Measurements from ENCODE around the gene PSMA3. TPM values are rescaled to one million over a fixed set of nuclear protein-coding genes. Genes with fewer than 3 reads are reported as not detected.

Gene PSMA3
- total RNA-seq, 1 donor from 2014 or later, result 83.3 TPM

- Histone ChIP-seq H3K4me1 (peaks cover 4 to 6% of the 10 kb centered on the region in 2 donors), H3K9me3 (no peaks in the 10 kb centered on the region), H3K36me3 (peaks cover 8 to 16% of the 10 kb centered on the region in 2 donors), H3K27me3 (no peaks in the 10 kb centered on the region), H3K4me3 (no peak overlapping the region), H3K27ac (no peak overlapping the region)
- intact Hi-C loops (cut with DNase I), result no loop called here
- DNase-seq (ENCODE audit: low spot score in 2 of 2), result no peak
- TF ChIP-seq, protein P1, sequence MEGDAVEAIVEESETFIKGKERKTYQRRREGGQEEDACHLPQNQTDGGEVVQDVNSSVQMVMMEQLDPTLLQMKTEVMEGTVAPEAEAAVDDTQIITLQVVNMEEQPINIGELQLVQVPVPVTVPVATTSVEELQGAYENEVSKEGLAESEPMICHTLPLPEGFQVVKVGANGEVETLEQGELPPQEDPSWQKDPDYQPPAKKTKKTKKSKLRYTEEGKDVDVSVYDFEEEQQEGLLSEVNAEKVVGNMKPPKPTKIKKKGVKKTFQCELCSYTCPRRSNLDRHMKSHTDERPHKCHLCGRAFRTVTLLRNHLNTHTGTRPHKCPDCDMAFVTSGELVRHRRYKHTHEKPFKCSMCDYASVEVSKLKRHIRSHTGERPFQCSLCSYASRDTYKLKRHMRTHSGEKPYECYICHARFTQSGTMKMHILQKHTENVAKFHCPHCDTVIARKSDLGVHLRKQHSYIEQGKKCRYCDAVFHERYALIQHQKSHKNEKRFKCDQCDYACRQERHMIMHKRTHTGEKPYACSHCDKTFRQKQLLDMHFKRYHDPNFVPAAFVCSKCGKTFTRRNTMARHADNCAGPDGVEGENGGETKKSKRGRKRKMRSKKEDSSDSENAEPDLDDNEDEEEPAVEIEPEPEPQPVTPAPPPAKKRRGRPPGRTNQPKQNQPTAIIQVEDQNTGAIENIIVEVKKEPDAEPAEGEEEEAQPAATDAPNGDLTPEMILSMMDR (IDR thresholded peaks at IDR 0.05), result no peak
These were observed 56.8 kb downstream of the PSMA3 start for GRCh38 chr14:58301416-58301815.

GRCh38 chr14:58305730-58306129 is 61.1 kb downstream of the PSMA3 start:
- Histone ChIP-seq H3K9me3 (no peaks in the 10 kb centered on the region), H3K4me3 (no peak overlapping the region), H3K4me1 (peaks cover 0 to 5% of the 10 kb centered on the region in 2 donors), H3K36me3 (peaks cover 12 to 27% of the 10 kb centered on the region in 2 donors), H3K27me3 (no peaks in the 10 kb centered on the region), H3K27ac (no peak overlapping the region)
- TF ChIP-seq, protein P1 (IDR thresholded peaks at IDR 0.05), result no peak
- DNase-seq (ENCODE audit: low spot score in 2 of 2), result no peak
- intact Hi-C loops (cut with DNase I), result no loop called here

DNA sequence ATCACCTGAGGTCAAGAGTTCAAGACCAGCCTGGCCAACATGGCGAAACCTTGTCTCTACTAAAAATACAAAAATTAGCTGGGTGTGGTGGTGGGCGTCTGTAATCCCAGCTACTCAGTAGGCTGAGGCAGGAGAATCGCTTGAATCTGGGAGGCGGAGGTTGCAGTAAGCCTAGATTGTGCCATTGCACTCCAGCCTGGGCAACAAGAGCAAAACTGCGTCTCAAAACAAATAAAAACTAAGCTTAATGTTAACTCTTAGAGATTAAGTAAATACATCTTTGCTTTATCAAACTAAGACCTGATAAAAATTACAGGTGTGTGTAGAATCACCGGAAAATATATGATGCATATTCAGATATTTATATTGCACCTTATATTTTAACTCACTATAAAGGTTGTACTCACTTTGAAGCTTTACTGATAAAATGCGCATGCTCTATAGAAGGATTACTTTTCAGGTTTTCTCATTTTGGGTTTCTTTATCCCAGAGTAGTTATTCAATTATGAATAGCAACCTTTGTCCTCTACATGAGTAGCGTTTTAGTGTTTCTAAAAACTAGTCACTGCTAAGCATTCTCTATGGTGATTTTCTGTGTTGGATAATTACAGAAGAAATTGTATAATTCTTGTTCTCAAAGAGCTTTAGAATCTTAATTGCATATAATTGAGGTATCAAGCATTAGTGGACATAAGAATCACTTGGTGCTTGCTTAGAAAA is 63.1 kb downstream of the PSMA3 start:
- Histone ChIP-seq H3K9me3 (no peaks in the 10 kb centered on the region), H3K27ac (no peak overlapping the region), H3K4me3 (no peak overlapping the region), H3K27me3 (no peaks in the 10 kb centered on the region), H3K4me1 (no peaks in the 10 kb centered on the region), H3K36me3 (peaks cover 12 to 27% of the 10 kb centered on the region in 2 donors)
- TF ChIP-seq, protein P1 (IDR thresholded peaks at IDR 0.05), result no peak
- DNase-seq (ENCODE audit: low spot score in 2 of 2), result no peak
- intact Hi-C loops (cut with DNase I), result no loop called here

GRCh38 chr14:58309086-58309485 is 64.4 kb downstream of the PSMA3 start:
- H3K27ac ChIP-seq, result no peak overlapping the region
- no peaks in the 10 kb centered on the region for H3K4me1 ChIP-seq
- intact Hi-C loops (cut with DNase I), result no loop called here
- no peaks in the 10 kb centered on the region for H3K9me3 ChIP-seq
- DNase-seq (ENCODE audit: low spot score in 2 of 2), result no peak
- no peak overlapping the region for H3K4me3 ChIP-seq
- H3K36me3 ChIP-seq, result peaks cover 16 to 20% of the 10 kb centered on the region in 2 donors
- TF ChIP-seq, protein P1 (IDR thresholded peaks at IDR 0.05), result no peak
- H3K27me3 ChIP-seq, result no peaks in the 10 kb centered on the region

GRCh38 chr14:58313699-58314098 is 69.1 kb downstream of the PSMA3 start:
- H3K4me3 ChIP-seq, result no peak overlapping the region
- intact Hi-C loops (cut with DNase I), result no loop called here

More at GRCh38 chr14:58313699-58314098, 69.1 kb downstream of the PSMA3 start:
- Histone ChIP-seq H3K27ac (no peak overlapping the region), H3K4me1 (no peaks in the 10 kb centered on the region), H3K9me3 (no peaks in the 10 kb centered on the region), H3K36me3 (peaks cover 10 to 19% of the 10 kb centered on the region in 2 donors), H3K27me3 (no peaks in the 10 kb centered on the region)
- no peak for DNase-seq (ENCODE audit: low spot score in 2 of 2)
- TF ChIP-seq, protein P1 (IDR thresholded peaks at IDR 0.05), result no peak

Data from ascending aorta (tissue), 2 donors.